Thoracic aorta (tissue), 2 donors: ENCODE results near the gene CETN1. TPM values are rescaled to one million over a fixed set of nuclear protein-coding genes. Genes with fewer than 3 reads are reported as not detected.

Experiments used
- ATAC-seq: fragments of 150-250 bp; one replicate; pipeline ENCODE4 v1.8.0; 2017; ENCODE audit warnings: low read depth; ENCODE audit not compliant: insufficient number of reproducible peaks, low FRiP score
- DNase-seq: peaks from one replicate; pipeline ENCODE4 v3.0.0-alpha.2; 2020; ENCODE audit warnings: low spot score
- H3K27ac ChIP-seq, 2 donors: fragments of 200-600 bp; sonication (generic); 1 replicate in 1 of 2; 2 replicates in 1 of 2; pipeline ENCODE4 v1.5.1; 2016; ENCODE audit warnings: mild to moderate bottlenecking in 2 of 2, moderate library complexity in 2 of 2
- H3K27me3 ChIP-seq: fragments of 200-600 bp; sonication (generic); replicated peaks from 2 replicates; pipeline ENCODE4 v1.6.0; 2016; ENCODE audit warnings: mild to moderate bottlenecking; ENCODE audit not compliant: insufficient read depth
- H3K36me3 ChIP-seq: fragments of 200-600 bp; sonication (generic); one replicate; pipeline ENCODE4 v1.5.1; 2016
- H3K4me1 ChIP-seq, 2 donors: fragments of 200-600 bp; sonication (generic); 1 replicate in 1 of 2; 2 replicates in 1 of 2; pipeline versions ENCODE4 v1.5.1 to v1.6.0; 2016; ENCODE audit warnings: low read depth in 2 of 2, mild to moderate bottlenecking in 1 of 2; ENCODE audit not compliant: control insufficient read depth in 1 of 2
- H3K4me3 ChIP-seq: fragments of 200-600 bp; sonication (generic); 2 replicates; pipeline ENCODE4 v1.5.1; 2016; ENCODE audit warnings: mild to moderate bottlenecking
- H3K9me3 ChIP-seq: fragments of 200-600 bp; sonication (generic); 2 replicates; pipeline ENCODE4 v1.5.1; 2016
- CTCF ChIP-seq: fragments of 200-600 bp; sonication (generic); IDR thresholded peaks from one replicate; pipeline ENCODE4 v1.5.1; 2019; ENCODE audit warnings: antibody characterized with exemption
- total RNA-seq, 2 donors: library from RNA; depleted of rRNA; stranded (reverse); fragments of >200 nt; gene quantifications; one replicate each; pipeline versions ENCODE4 v1.1.0 to v1.2.3, GENCODE V29; 2016

CETN1 gene
- total RNA-seq, 2 donors from 2014 or later, result not detected

- no peak for TF ChIP-seq CTCF
- Histone ChIP-seq H3K27ac (no peak overlapping the region), H3K36me3 (no peaks in the 10 kb centered on the region), H3K27me3 (no peaks in the 10 kb centered on the region), H3K4me3 (no peak overlapping the region), H3K9me3 (no peaks in the 10 kb centered on the region), H3K4me1 (peaks cover 0 to 3% of the 10 kb centered on the region in 2 donors)
- ATAC-seq (no peak), DNase-seq (no peak)
Observed at GRCh38 chr18:567122-567521, 13.1 kb upstream of the CETN1 start.

GRCh38 chr18:568731-569130, 11.4 kb upstream of the CETN1 start:
- TF ChIP-seq CTCF, result no peak
- no peak for DNase-seq
- Histone ChIP-seq H3K4me1 (peaks cover 1 to 18% of the 10 kb centered on the region in 2 donors), H3K36me3 (no peaks in the 10 kb centered on the region), H3K27ac (no peak overlapping the region), H3K9me3 (no peaks in the 10 kb centered on the region), H3K4me3 (no peak overlapping the region), H3K27me3 (no peaks in the 10 kb centered on the region)
- no peak for ATAC-seq

- H3K4me1 ChIP-seq, result peaks cover 6 to 32% of the 10 kb centered on the region in 2 donors
- ATAC-seq (no peak), DNase-seq (no peak)
- H3K36me3 ChIP-seq, result no peaks in the 10 kb centered on the region
- no peak overlapping the region for H3K27ac ChIP-seq
- no peaks in the 10 kb centered on the region for H3K27me3 ChIP-seq
- H3K4me3 ChIP-seq, result no peak overlapping the region
- no peak for TF ChIP-seq CTCF
- no peaks in the 10 kb centered on the region for H3K9me3 ChIP-seq
Observed at GRCh38 chr18:570256-570655, 9.9 kb upstream of the CETN1 start.

- Histone ChIP-seq H3K4me3 (no peak overlapping the region), H3K27ac (no peak overlapping the region), H3K4me1 (peaks cover 10 to 36% of the 10 kb centered on the region in 2 donors), H3K36me3 (no peaks in the 10 kb centered on the region), H3K27me3 (no peaks in the 10 kb centered on the region), H3K9me3 (no peaks in the 10 kb centered on the region)
- TF ChIP-seq CTCF, result no peak
- DNase-seq, result no peak
- ATAC-seq, result no peak
Observed at GRCh38 chr18:570697-571096, 9.5 kb upstream of the CETN1 start.

- Histone ChIP-seq H3K4me1 (peaks cover 11 to 46% of the 10 kb centered on the region in 2 donors), H3K4me3 (no peak overlapping the region), H3K27ac (no peak overlapping the region), H3K9me3 (no peaks in the 10 kb centered on the region), H3K27me3 (no peaks in the 10 kb centered on the region), H3K36me3 (no peaks in the 10 kb centered on the region)
- no peak for ATAC-seq
- no peak for DNase-seq
- no peak for TF ChIP-seq CTCF
Observed at GRCh38 chr18:572091-572830, 7.9 kb upstream of the CETN1 start.
